ENCODE measurements around the gene POLR2B.
"Not testable (repeated sequence)": the region's sequence is repeated elsewhere in the genome, so short reads cannot be mapped to it uniquely, and the experiment has no call there.

Gene POLR2B

DNA sequence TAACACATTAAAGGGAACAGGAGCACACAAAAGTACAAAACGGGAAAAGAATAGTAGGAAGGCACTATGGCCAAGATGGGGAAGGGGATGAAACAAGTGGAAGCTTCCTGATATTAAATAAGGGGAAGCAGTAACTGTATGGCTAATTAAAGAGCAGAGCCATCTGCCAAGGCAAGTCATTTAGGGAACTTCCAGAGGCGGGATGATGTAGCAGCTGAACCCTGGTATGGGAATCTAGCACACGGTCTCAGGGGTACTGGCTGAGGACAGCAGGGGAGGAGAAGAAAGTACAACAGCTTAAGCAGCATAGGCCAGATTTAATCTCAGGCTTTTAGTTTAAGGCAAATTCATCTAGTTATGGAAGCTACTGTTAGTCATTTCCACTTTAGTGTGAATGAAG, 72.4 kb downstream of the POLR2B start:
- no peak for DNase-seq (ENCODE audit: low read depth in 2 of 2, low spot score in 1 of 2)

DNA sequence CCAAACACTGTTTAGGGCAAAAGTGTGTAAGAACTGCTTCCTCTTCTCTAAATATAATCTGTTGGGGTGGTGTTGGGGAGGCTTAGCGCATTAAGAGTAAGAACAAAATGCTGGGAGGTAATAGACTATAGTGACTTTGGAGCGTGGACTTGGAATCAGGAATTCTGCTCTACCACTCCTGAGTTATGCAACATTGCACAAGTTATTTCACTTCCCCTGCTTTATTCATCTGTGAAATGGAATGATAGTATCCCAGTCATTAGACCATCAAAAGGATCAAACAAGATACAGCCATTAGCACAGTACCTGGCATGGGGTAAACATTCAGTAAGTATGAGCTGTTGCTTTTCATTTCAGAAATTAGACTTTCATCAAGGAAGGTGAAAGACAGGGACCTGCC, 72.8 kb downstream of the POLR2B start:
- no peak for DNase-seq (ENCODE audit: low read depth in 2 of 2, low spot score in 1 of 2)

DNA sequence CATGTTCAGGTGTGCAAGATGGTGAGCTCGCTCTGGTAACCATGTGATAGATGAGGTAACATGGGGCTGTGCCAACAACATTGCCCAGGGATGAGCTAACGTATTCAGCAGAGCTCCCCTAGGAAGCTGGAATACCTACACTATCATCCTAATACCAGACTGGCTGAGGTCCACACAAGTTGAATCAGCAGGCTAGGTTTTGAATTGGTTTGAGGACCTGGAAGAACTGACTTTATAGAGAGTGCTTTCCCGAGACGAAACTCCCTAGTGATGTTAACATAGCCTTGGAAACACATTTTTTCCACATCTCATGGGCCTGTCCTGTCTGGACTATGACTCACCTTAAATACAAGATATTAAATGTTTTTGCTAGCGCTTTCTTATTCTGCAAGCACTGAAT, 74.8 kb downstream of the POLR2B start:
- DNase-seq (ENCODE audit: low read depth in 2 of 2, low spot score in 1 of 2): no peak

DNA sequence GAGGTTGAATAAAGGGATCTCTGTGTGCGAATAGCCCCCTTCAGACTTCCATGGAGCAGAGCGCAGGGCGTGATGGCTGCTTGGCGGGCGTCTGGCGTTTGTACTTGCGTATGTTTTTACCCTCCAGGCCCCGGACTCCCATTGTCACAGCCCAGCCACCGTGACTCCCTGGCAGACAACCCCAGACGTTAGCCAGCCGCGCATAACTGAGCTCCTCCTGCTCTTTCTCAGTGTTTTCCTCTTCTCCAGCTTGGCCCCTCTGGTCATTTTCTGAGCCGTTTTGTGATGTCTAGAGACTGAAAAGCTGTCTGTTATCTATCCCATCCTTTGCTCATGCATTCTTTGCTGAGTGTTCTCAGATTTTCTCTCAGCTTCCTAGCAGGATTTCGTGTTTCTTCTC, 77.2 kb downstream of the POLR2B start:
- DNase-seq (ENCODE audit: low read depth in 2 of 2, low spot score in 1 of 2): no peak

DNA sequence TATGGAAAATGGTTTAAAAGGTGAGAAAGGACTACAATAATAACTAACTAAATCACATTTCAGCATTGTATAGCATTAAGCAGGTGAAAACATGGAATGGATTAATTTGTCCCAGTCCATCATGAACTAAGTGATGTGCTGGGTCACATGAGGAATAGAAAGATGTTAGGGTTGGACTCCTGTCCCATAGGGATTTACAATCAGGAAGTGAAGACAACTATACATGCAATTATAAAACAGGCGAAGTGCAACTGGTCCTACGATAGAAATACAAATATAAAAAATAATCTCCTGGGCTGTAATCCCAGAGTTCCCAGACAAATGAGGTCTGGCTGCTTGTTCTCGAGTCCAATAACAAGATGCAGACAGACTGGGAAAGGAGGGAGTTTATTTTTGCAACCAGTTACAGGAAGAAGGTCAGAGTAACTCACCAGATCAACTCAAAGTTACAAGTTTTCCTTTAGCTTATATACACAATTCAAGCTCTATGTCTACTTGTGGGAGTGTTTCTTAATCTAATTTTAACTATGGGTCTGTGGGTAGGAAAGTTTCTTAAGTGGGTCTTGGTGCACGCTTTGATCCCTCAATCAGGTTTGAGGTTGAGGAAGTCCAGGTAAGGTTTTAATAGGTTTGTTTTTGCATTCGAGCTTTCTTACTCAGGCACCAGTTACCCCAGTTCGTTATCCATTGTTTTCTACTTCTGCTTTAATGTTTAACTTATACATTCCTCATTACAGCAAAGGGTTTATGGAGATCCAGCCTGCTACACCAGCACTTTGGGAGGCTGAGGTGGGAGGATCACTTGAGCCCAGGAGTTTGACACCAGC, 81.4 kb downstream of the POLR2B start:
- no peak for DNase-seq (ENCODE audit: low read depth in 2 of 2, low spot score in 1 of 2)

DNA sequence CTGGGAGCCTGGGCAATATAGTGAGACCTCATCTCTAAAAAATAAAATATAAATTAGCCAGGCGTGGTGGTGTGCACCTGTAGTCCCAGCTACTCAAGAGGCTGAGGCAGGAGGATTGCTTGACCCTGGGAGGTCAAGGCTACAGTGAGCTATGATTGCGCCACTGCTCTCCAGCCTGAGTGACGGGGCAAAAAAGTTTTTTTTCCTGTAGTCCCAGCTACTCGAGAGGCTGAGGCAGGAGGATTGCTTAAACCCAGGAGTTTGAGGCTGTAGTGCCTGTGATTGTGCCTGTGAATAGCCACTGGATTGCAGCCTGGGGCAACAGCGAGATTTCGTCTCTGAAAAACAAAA, 82.0 kb downstream of the POLR2B start:
- DNase-seq (ENCODE audit: low read depth in 2 of 2, low spot score in 1 of 2): not testable (repeated sequence)

DNA sequence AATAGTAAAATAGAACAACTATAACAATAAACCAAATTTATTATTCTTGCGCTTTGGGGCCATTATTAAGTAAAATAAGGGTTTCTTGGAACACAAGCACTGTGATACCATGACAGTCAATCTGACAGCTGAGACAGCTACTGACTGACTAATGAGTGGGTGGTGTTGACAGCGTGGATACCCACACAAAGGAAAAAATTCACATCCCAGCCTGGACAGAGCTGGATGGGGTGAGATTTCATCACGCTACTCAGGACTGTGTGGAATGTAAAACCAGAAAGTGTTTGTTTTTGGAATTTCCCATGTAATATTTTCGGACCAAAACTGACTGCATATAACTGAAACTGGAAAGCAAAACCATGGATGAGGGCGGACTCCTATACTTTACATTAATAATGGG, 82.7 kb downstream of the POLR2B start:
- no peak for DNase-seq (ENCODE audit: low read depth in 2 of 2, low spot score in 1 of 2)

DNA sequence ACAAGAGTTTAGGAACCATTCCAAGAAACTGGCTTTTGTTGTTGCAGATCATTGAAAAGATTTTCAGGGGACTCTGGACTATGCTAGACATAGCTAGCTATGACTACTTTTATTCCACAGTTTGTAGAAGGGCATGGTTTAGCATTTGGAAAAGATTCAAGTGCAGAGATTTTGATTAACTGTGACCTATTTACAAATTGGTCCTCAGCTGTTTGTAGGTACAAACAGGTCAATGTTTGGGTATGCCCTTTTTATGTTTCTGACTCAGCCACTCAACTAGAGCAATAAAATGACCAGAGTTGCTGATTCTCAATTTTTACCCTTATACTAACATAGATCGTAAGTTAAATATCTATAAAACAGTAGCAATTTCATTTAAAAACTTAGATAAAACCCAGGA, 84.8 kb downstream of the POLR2B start:
- DNase-seq (ENCODE audit: low read depth in 2 of 2, low spot score in 1 of 2): no peak

DNA sequence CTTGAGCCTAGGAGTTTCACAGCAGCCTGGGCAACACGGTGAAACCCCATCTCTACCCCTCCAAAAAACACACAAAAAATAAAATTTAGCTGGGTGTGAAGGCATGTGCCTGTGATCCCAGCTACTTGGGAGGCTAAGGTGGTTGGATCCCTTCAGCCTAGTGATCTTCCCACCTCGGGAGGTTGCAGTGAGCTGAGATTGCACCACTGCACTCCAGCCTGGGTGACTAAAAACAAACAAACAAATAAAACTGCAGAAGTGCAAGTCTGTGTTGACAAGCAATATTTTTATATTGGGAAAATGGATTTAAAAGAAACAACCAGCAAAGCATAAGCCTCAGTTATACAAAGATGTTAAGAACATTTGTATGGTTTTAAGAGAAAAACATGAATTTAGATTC, 85.4 kb downstream of the POLR2B start:
- no peak for DNase-seq (ENCODE audit: low read depth in 2 of 2, low spot score in 1 of 2)

DNA sequence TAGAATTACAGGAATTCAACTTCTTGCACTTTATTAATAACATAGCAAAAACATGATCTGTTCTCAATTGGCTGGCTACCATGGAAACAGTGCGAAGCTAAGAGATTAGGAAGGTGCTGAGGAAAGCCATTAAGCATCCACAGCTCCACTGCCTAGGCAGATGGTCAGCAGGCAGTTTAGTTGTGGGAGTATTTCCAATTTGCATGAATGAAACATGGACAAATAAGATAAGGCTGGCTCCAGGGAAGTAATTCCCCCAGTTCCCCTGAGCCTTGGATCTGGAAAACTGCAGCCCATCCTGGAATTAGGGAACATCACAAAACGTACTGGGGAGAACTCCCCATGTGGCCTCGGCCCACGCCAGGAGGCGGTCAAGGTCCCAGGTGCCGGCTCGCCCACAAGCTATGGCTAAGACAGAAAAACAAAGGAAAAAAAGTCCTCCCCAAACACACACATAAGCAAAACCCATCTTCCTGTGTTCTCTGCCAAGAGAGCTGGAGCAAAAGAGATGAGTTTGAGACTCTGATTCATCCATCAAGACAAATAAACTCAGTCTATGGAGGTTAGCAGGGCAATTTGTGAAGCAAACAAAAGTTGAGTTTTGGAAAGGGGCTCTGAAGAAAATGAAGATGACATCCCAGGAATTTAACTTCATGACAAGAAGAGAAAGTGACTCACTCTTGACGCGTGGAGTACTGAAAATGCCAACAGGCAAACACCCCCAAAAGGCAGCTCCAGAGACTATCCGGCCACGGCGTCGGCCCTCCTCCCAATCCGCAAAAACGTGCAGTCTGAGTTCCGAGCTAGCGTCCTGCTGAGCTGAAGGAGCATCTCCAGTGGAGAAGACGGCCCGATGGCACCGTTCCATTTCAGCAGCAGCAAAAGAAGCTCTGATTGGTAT, 86.4 kb downstream of the POLR2B start:
- no peak for DNase-seq (ENCODE audit: low read depth in 2 of 2, low spot score in 1 of 2)

DNA sequence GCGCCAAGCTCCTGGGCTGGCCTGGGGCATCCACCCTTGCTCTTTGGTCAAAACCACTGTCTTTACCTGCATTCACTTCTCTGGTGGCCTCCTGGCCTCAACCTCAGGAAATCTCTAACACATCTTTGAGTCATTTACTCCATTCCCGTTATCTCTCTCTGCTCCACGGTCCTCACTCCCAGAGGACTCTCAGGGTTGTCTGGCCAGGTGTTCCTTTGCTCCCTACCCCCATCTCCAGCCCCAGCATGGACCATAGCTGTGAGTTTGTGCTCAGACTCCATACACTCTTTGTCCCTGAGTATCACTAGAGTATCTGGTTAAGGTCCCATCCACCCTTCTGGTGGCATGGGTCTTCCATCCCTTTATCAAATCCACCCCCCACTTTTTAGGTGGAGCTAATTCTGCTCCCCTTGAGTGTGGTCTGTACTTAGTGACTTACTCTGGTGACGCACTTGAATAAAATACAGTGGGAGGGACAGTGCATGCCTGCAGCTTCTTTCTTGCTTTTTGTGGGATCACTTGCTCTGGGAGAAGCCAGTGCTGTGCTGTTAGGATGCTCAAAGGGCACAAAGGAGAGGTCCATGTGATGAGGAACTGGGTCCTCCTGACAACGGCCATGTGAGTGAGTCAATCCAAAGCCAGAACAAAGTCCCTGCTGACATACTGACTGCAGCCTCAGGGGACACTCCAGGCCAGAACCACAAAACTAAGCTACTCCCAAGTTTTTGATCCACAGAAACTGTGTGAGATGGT, 87.2 kb downstream of the POLR2B start:
- no peak for DNase-seq (ENCODE audit: low read depth in 2 of 2, low spot score in 1 of 2)

DNA sequence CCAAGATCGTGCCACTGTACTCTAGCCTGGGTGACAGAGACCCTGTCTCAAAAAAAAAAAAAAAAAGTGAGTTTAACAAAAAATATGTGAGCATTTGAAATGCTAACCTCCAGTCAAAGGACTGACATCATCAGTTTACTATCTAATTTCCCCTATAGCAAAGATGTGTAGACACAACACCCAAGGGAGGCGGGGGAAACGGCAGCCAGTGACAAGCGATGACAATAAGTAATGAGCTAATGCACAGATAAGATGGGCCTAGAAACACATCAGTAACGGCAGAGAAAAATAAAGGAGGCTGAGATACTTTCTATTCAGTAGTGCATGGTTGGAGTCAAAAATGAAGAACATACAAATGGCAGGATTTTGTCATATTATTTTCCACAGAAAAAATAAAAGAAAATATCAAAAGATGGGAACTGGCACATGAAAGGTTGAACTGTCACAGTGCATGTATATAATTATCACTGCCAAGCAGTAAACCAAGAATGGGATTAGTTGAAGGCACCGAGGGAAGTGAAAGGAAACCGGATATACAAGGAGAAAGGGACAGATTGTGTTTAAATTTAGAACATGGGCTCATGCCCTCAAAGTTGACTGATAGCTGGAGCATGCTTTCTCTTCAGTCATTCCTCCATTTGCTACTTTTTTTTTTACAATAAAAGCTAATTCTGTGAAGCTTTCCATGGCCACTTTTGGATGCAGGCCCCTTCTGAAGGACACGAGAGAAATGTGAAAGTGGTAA, 89.7 kb downstream of the POLR2B start:
- DNase-seq (ENCODE audit: low read depth in 2 of 2, low spot score in 1 of 2): no peak

DNA sequence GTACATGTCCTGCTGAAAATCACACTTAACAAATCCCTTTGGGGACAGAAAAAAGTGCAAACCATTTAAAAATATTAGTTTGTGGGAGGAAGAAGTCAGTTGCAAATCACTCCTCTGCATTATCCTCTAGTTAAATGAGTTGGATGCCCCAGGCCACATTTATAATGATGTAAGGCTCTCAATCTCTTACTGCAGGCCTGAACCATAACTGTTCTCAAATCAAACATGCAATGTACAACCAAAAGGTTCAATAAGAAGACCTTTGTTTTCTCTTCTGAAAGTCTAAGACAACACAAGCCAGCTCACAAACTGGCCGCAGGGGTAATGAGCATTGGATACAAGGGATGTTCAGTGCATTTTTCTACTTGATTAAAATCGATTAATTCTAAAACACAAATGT, 91.8 kb downstream of the POLR2B start:
- DNase-seq (ENCODE audit: low read depth in 2 of 2, low spot score in 1 of 2): no peak

DNA sequence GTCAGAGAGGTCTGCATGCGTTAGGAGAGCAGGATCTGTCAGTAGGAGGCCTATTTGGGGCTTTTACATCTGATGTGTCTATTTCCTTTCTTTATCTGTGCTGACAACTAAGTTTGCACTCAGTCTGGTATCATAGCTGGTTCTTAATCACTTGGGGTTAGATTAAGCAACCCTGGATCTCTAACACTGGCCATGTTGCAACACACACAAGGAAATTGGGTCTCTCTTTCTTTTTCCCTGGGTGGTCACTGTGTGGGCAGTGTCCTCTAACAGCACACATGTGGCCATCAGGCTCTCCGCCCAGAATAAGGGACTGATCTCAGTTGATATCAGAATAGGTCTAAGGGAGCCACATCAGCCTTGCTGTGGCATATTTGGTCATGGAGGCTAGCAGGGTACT, 92.6 kb downstream of the POLR2B start:
- no peak for DNase-seq (ENCODE audit: low read depth in 2 of 2, low spot score in 1 of 2)

DNA sequence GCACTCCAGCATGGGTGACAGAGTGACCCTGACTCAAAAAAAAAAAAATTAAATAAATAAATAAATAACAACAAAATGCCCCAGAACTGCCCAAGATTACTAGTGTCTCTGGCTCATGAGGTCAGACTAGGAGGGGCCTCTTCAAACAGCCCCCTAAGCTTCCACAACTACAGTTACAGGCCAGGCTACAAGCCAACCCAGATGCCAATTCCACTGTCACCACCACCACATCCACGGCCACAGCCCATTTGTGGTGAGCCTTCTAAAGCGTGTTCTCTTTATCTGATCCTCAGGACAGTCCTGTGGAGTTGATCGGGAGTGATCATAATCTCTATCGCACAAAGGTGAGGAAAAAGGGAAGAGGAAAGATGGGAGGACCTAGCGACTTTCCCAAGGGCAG, 94.9 kb downstream of the POLR2B start:
- no peak for DNase-seq (ENCODE audit: low read depth in 2 of 2, low spot score in 1 of 2)

DNA sequence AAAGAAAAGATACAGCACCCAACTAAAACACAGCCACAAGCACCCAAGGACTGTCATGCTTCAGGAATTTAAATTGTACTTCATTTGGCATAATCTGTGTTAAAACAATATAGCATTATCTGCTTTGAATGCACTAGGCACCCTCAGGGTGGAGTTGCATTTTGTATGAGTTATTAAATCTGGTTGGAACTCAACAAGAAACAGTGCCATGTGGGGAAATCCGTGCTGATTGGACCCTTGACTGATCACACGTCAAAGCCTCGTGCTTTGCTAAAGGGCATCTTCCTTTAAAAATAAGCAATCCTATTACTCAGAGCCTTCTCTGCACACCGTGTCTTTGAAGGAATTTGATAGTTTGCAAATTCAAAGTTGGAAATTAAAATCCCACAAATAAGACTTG, 96.0 kb downstream of the POLR2B start:
- no peak for DNase-seq (ENCODE audit: low read depth in 2 of 2, low spot score in 1 of 2)

DNA sequence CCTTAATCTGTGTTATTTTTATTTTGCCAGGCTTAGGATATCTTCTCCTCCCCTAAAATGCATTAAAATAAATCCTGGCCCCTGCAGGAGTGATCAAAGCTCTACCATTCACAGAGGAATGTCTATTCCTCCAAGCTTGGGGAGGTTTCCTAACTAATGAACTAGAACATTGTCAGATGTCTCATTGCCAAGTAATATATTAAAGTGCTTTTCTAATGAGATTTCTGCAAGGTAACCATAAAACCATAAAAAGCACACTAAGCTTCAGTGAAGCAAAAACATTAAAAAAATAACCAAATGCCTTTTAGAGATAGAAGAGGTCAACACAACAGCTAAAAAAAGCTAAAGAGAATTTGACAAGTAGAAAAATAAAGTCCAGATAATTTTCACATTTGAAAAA, 96.7 kb downstream of the POLR2B start:
- DNase-seq (ENCODE audit: low read depth in 2 of 2, low spot score in 1 of 2): no peak

DNA sequence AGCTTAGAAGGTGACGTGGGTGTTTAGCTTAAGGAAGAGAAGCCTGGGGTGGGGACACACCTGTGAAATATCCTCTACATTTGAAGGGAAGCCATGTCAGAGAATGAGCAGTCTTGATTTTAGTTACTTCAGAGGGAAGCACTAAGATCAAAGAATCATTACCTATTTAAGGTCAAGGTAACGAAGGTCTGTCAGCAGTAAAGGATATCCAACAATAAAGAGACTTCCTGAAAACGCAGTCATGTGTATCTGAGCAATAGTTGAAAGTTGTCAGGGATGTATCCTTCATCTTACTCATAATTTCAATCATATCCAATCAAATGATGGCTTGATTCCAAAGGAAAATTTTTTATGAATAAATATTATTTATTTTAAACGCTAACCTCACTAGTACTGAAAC, 98.0 kb downstream of the POLR2B start:
- no peak for DNase-seq (ENCODE audit: low read depth in 2 of 2, low spot score in 1 of 2)

DNA sequence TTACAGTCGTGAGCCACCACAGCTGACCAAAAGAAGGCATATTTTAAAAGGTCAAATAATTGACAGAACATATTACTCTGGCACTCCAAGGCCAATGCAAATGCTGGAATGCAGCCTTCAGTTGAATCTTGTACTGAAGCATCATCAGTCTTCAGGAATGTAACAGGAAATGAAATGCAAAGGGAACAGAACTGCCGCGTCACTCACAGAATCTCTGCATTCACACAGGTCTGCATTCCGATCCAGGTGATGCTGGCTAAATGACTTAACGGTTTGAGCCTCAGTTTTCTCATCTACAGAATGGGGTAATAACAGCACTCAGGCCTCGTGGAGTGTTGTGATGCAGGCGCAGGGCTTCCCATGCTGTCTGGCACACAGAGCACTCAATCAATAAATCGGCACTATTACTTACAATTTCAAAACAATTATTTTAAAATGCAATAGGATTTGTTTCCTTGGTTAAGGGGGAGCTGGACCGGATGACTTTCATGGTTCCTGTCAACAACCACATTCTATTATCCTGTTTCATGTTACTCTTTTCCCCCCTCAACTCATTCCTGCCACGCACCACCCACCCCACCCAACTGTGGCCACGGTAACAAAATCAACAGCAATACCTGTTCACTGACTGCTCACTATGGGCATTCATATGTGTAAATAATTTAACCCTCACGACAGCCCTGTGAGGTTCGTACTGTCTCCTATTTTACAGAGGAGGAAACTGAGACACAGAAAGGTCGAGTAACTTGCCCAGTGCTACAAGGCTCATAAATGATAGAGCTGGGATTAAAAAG, 99.1 kb downstream of the POLR2B start:
- no peak for DNase-seq (ENCODE audit: low read depth in 2 of 2, low spot score in 1 of 2)

Data from stimulated activated CD8-positive, alpha-beta memory T cell treated with anti-CD3 and anti-CD28 coated beads, Interleukin-4, amount 100 ng/mL, for 4 hours (primary cell).